HEK293T (cell line): ENCODE data around the gene TBC1D23.

ENCODE experiments used
- BHLHE40 ChIP-seq: fragments of 450-650 bp; IDR thresholded peaks from 2 replicates; pipeline ENCODE4 v1.6.1; 2016; ENCODE audit warnings: mild to moderate bottlenecking, moderate library complexity, borderline replicate concordance
- FOXK2 ChIP-seq: fragments of 450-650 bp; IDR thresholded peaks from 2 replicates; pipeline ENCODE4 v1.6.1; 2016; ENCODE audit warnings: mild to moderate bottlenecking
- FOXM1 ChIP-seq: fragments of 450-650 bp; IDR thresholded peaks from 2 replicates; pipeline ENCODE4 v1.6.1; 2017; ENCODE audit warnings: mild to moderate bottlenecking, borderline replicate concordance
- HDGF ChIP-seq: fragments of 450-650 bp; IDR thresholded peaks from 2 replicates; pipeline ENCODE4 v1.6.1; 2017; ENCODE audit warnings: antibody characterized with exemption, borderline replicate concordance
- L3MBTL2 ChIP-seq: fragments of 450-650 bp; conservative IDR thresholded peaks from 2 replicates; pipeline ENCODE4 v1.6.1; 2016; ENCODE audit warnings: mild to moderate bottlenecking
- LEF1 ChIP-seq: fragments of 450-650 bp; IDR thresholded peaks from 2 replicates; pipeline ENCODE4 v1.6.1; 2017; ENCODE audit warnings: mild to moderate bottlenecking, borderline replicate concordance
- SP1 ChIP-seq: fragments of 450-650 bp; IDR thresholded peaks from 2 replicates; pipeline ENCODE4 v1.6.1; 2017
- SUZ12 ChIP-seq: fragments of 450-650 bp; IDR thresholded peaks from 2 replicates; pipeline ENCODE4 v1.6.1; 2016; ENCODE audit warnings: mild to moderate bottlenecking
- TARDBP ChIP-seq: fragments of 450-650 bp; IDR thresholded peaks from 2 replicates; pipeline ENCODE4 v1.6.1; 2016
- ZNF384 ChIP-seq: fragments of 450-650 bp; IDR thresholded peaks from 2 replicates; pipeline ENCODE4 v1.6.1; 2016

GRCh38 chr3:100270215-100270583 lies 9.4 kb downstream of the TBC1D23 start:
- TF ChIP-seq TARDBP (no peak), FOXM1 (no peak), ZNF384 (no peak), SP1 (no peak), HDGF (no peak), BHLHE40 (no peak), FOXK2 (no peak), LEF1 (no peak), SUZ12 (no peak), L3MBTL2 (no peak)
